Tibial nerve (tissue), 4 donors: ENCODE data around the gene PCNX2.

Experiments used
- EP300 ChIP-seq, 2 donors: sonication (generic); formaldehyde crosslinking; IDR thresholded peaks; one replicate each; pipeline ENCODE4 v1.6.1; 2017; ENCODE audit warnings: antibody characterized with exemption in 2 of 2, mild to moderate bottlenecking in 1 of 2
- POLR2A ChIP-seq, 2 donors: fragments of 450-650 bp; IDR thresholded peaks; one replicate each; pipeline ENCODE4 v1.6.1; 2017; ENCODE audit warnings: antibody characterized with exemption in 2 of 2, mild to moderate bottlenecking in 2 of 2, moderate library complexity in 2 of 2
- TF ChIP-seq, protein P1 (sequence below), 5 experiments: fragments of 200-600 bp in 3 of 5; fragments of 450-650 bp in 2 of 5; sonication (generic) in 3 of 5; IDR thresholded peaks; one replicate each; pipeline ENCODE4 v1.5.1; 2016 to 2019; ENCODE audit warnings: antibody characterized with exemption in 5 of 5, mild to moderate bottlenecking in 3 of 5, moderate library complexity in 2 of 5

DNA sequence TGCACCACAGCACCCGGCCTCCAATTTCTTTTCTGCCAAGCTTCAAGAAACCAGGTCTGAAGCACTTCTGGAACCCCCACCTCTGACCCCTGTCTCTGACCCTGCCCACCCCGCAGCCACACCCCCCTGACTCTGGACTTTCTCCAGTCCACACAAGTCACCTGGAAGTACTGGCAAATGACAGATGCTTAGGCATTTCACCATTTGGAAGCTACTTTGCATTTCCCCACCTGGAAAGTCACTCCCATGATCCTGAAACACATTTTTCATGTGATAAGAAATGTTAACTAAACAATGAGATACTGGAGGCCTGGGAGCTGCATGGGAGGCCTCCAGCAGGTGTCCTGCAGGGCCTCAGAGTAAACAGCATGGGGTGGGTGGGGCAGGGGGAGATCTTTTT, 299.4 kb downstream of the PCNX2 start:
- TF ChIP-seq EP300 (IDR thresholded peaks at IDR 0.05) (no peak), POLR2A (IDR thresholded peaks at IDR 0.05) (no peak)
- TF ChIP-seq, protein P1, sequence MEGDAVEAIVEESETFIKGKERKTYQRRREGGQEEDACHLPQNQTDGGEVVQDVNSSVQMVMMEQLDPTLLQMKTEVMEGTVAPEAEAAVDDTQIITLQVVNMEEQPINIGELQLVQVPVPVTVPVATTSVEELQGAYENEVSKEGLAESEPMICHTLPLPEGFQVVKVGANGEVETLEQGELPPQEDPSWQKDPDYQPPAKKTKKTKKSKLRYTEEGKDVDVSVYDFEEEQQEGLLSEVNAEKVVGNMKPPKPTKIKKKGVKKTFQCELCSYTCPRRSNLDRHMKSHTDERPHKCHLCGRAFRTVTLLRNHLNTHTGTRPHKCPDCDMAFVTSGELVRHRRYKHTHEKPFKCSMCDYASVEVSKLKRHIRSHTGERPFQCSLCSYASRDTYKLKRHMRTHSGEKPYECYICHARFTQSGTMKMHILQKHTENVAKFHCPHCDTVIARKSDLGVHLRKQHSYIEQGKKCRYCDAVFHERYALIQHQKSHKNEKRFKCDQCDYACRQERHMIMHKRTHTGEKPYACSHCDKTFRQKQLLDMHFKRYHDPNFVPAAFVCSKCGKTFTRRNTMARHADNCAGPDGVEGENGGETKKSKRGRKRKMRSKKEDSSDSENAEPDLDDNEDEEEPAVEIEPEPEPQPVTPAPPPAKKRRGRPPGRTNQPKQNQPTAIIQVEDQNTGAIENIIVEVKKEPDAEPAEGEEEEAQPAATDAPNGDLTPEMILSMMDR (IDR thresholded peaks at IDR 0.05), result no peak
